H1 (cell line): ENCODE measurements around the gene SH3RF3. TPM values are rescaled to one million over a fixed set of nuclear protein-coding genes. Genes with fewer than 3 reads are reported as not detected.

Experiments
- BACH1 ChIP-seq: IDR thresholded peaks from 2 replicates; pipeline ENCODE4 v1.6.1; 2012; ENCODE audit warnings: low read length, improper control_type of control experiment
- CBX5 ChIP-seq: fragments of 300-800, 300-1000 bp; sonication (generic); IDR thresholded peaks from 2 replicates; pipeline ENCODE4 v1.7.1; 2016; ENCODE audit warnings: antibody characterized with exemption, low read length, low read depth
- EP300 ChIP-seq, 2 experiments: IDR thresholded peaks; 1 replicate in 1 of 2; 2 replicates in 1 of 2; pipeline ENCODE4 v1.6.1; 2011 to 2012; ENCODE audit warnings: low read depth in 2 of 2, low read length in 2 of 2, mild to moderate bottlenecking in 2 of 2, borderline replicate concordance in 1 of 2, inconsistent platforms in 1 of 2, moderate library complexity in 1 of 2
- POU5F1 ChIP-seq: IDR thresholded peaks from 2 replicates; pipeline ENCODE4 v1.6.1; 2011; ENCODE audit warnings: low read depth, mild to moderate bottlenecking, low read length, moderate library complexity
- RFX5 ChIP-seq: IDR thresholded peaks from 2 replicates; pipeline ENCODE4 v1.6.1; 2011; ENCODE audit warnings: low read depth, low read length, improper control_type of control experiment, borderline replicate concordance
- polyA plus RNA-seq, 7 experiments: library from polyadenylated mRNA; depleted of rRNA in 3 of 7; stranded (reverse) in 5 of 7; unstranded in 2 of 7; fragments of >200 nt in 5 of 7; fragments of 200-250 nt in 2 of 7; gene quantifications; 1 replicate in 5 of 7; 2 replicates in 1 of 7; 4 replicates in 1 of 7; pipeline versions ENCODE4 v1.2.1 to v1.2.3, GENCODE V29; 2011 to 2013; ENCODE audit warnings: missing spikeins in 2 of 7, mixed read lengths in 2 of 7
- total RNA-seq: library from RNA; stranded (reverse); fragmentation: NEBNext Ultra II Directional; extraction: Animal tissue kit (Norgen Biotek cat#: 25700); gene quantifications from 2 replicates; pipeline ENCODE4 v1.2.1, GENCODE V29; 2021

Gene SH3RF3
- total and polyA plus RNA-seq, 2 of the 8 experiments (the other 6 are each of a cell fraction or from before 2014, with no cell fraction given), result 0.11 to 0.65 TPM

DNA sequence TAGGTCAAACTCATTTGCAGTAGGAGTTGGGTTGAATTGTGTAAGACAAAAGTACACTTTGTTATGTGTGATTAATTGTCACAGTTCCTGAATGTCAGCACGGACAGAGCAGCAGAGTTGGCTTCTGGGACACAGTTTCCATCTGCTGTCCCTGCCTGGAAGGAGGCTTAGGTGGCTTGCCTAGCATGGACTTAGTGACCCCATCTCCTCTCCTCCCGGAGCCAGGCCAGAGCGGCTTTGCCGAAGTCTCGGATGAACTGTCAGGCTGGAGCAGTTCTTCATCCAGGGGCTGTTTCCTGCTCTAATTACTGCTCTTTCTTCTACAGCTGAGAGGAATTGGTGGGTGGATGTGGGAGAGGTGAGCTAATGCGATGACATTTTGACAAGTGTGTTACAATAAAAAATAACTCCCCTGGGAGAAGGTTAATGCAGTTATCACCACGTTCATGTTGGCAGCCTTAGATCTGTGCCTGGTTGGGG is 102.0 kb downstream of the SH3RF3 start (continued):
- TF ChIP-seq BACH1, result no peak
- no peak for TF ChIP-seq RFX5
- no peak for TF ChIP-seq EP300 (IDR thresholded peaks at IDR 0.05; ENCODE audit: borderline replicate concordance in 1 of 2, low read depth in 2 of 2, low read length in 2 of 2)
- no peak for TF ChIP-seq CBX5
- no peak for TF ChIP-seq POU5F1
